ENCODE results near the gene RAB4A. TPM values are rescaled to one million over a fixed set of nuclear protein-coding genes. Genes with fewer than 3 reads are reported as not detected.
A peak's percentile ranks its signal among the peaks of the same experiment; 100 is the strongest.

Gene RAB4A
- total and polyA plus RNA-seq, 10 of the 15 experiments (the other 5 are each of a cell fraction or from before 2014, with no cell fraction given), result 4.0 to 35.8 (median 17.7) TPM

GRCh38 chr1:229244091-229244490 is 26.8 kb upstream of the RAB4A start (continued):
- TF ChIP-seq IRF3 (IDR thresholded peaks at IDR 0.05) (no peak), ASH2L (IDR thresholded peaks at IDR 0.05; ENCODE audit: borderline replicate concordance, low read depth) (no peak), RB1 (IDR thresholded peaks at IDR 0.05; ENCODE audit: borderline replicate concordance) (no peak), NFIC (IDR thresholded peaks at IDR 0.05; ENCODE audit: low read depth, low read length) (no peak), CUX1 (IDR thresholded peaks at IDR 0.05; ENCODE audit: insufficient replicate concordance, low read depth, low read length) (no peak)

- CTCF ChIA-PET, result no interaction called here
- SMC1A ChIA-PET (ENCODE audit: uncharacterized antibody, unreplicated experiment), result no interaction called here
- no peak for TF ChIP-seq JUND (IDR thresholded peaks at IDR 0.05; ENCODE audit: low read depth, low read length)
- TF ChIP-seq PBX3 (IDR thresholded peaks at IDR 0.05; ENCODE audit: insufficient replicate concordance, low read depth, low read length), result no peak
- TF ChIP-seq MLLT1 (IDR thresholded peaks at IDR 0.05), result no peak
- no peak for TF ChIP-seq ATF7 (IDR thresholded peaks at IDR 0.05; ENCODE audit: low read depth)
- TF ChIP-seq NFXL1 (IDR thresholded peaks at IDR 0.05; ENCODE audit: borderline replicate concordance), result no peak
Observed at GRCh38 chr1:229247871-229248270, 23.0 kb upstream of the RAB4A start.

More at GRCh38 chr1:229247871-229248270, 23.0 kb upstream of the RAB4A start:
- POLR2A ChIA-PET, result no interaction called here
- 69% methylated on average over 2 of the region's 2 CpGs for WGBS (ENCODE audit: insufficient coverage, insufficient replicate concordance, low lambda C conversion rate, missing lambda C conversion rate)
- Histone ChIP-seq H3K4me3 (no peak overlapping the region), H3K4me1 (ENCODE audit: control insufficient read depth, insufficient read depth, low read length) (no peaks in the 10 kb centered on the region), H3K4me2 (ENCODE audit: control insufficient read depth, insufficient read depth) (0 out of 2 replicates have a peak overlapping the region, but pooled peaks have one; percentile 2), H3K79me2 (ENCODE audit: control insufficient read depth, insufficient read depth, low read length) (no peaks in the 10 kb centered on the region), H3K27ac (ENCODE audit: control insufficient read depth, insufficient read depth) (no peak overlapping the region), H3K9me3 (replicated peaks; ENCODE audit: control insufficient read depth, insufficient read depth, low read length) (no peaks in the 10 kb centered on the region; the same call in 2 of the 3 replicates), H3K27me3 (replicated peaks in 1 of 2; ENCODE audit: control insufficient read depth in 2 of 2, insufficient read depth in 2 of 2, low read length in 1 of 2) (no peaks in the 10 kb centered on the region), H3K9ac (ENCODE audit: control insufficient read depth, insufficient read depth, low read length) (no peak overlapping the region), H4K20me1 (ENCODE audit: control insufficient read depth, insufficient read depth) (no peaks in the 10 kb centered on the region), H3K36me3 (ENCODE audit: control insufficient read depth in 2 of 2, insufficient read depth in 2 of 2, low read length in 1 of 2) (no peaks in the 10 kb centered on the region), H2AFZ (ENCODE audit: control insufficient read depth, low read depth, low read length) (no peak overlapping the region)
- in situ Hi-C loops (cut with MboI) (no loop called here), intact Hi-C loops (cut with micrococcal nuclease; ENCODE audit: unreplicated experiment) (no loop called here)
- RAD21 ChIA-PET (ENCODE audit: unreplicated experiment), result no interaction called here
- DNase-seq (ENCODE audit: low read depth, low spot score) (no peak), ATAC-seq (no peak), FAIRE-seq (no peak)
- BruUV-seq (replicated peaks), result no TSS peak
